Muscle of leg (tissue), 16 donors: ENCODE data around the gene ZNF446. TPM values are rescaled to one million over a fixed set of nuclear protein-coding genes. Genes with fewer than 3 reads are reported as not detected.
"Not testable (repeated sequence)": the region's sequence is repeated elsewhere in the genome, so short reads cannot be mapped to it uniquely, and the experiment has no call there.

Source experiments
- DNase-seq: peaks from one replicate; pipeline ENCODE4 v3.0.0; 2013
- H3K27ac ChIP-seq: one replicate; pipeline ENCODE4 v1.5.1; 2013; ENCODE audit warnings: mild to moderate bottlenecking, low read length, control low read depth
- H3K27me3 ChIP-seq: one replicate; pipeline ENCODE4 v1.6.1; 2013; ENCODE audit warnings: low read length; ENCODE audit not compliant: control insufficient read depth, insufficient read depth
- H3K36me3 ChIP-seq: one replicate; pipeline ENCODE4 v1.6.1; 2013; ENCODE audit warnings: low read length; ENCODE audit not compliant: control insufficient read depth, insufficient read depth
- H3K4me1 ChIP-seq: one replicate; pipeline ENCODE4 v1.6.1; 2013; ENCODE audit warnings: low read length; ENCODE audit not compliant: control insufficient read depth, insufficient read depth
- H3K4me3 ChIP-seq: one replicate; pipeline ENCODE4 v1.5.1; 2013; ENCODE audit warnings: low read length, control low read depth
- H3K9me3 ChIP-seq: replicated peaks from 2 replicates; pipeline ENCODE4 v1.6.1; 2013; ENCODE audit warnings: low read depth, low read length; ENCODE audit not compliant: control insufficient read depth
- WGBS: methylation state at CpG from one replicate; pipeline ENCODE4 v1.1.5; 2013; ENCODE audit warnings: missing lambda C conversion rate; ENCODE audit not compliant: insufficient coverage; 5-methylcytosine and 5-hydroxymethylcytosine counted together
- long read RNA-seq, 11 donors: transcript quantifications; one replicate each; lab custom pipeline, GENCODE V29; 2026
- polyA plus RNA-seq, 8 donors: library from polyadenylated mRNA; unstranded; fragments of 120-200 nt; gene quantifications; one replicate each; pipeline versions ENCODE4 v1.2.1 to v1.2.3, GENCODE V29; 2013; ENCODE audit warnings: inconsistent platforms in 1 of 8, low replicate concordance in 1 of 8; ENCODE audit not compliant: insufficient read length in 8 of 8, insufficient read depth in 1 of 8
- total RNA-seq: library from RNA; stranded (reverse); fragments of 120-200 nt; gene quantifications from one replicate; pipeline ENCODE4 v1.2.4, GENCODE V29; 2013

ZNF446 gene
- total RNA-seq, result 7.8 TPM
- 1 to 10 TPM; 6.5 to 9.8 (median 7.8) TPM for polyA plus RNA-seq
- long read RNA-seq, donor 1, result 0 reads
- long read RNA-seq, donor 2, result 0 reads
- long read RNA-seq, donor 3, result 0 reads
- long read RNA-seq, donor 4, result 0 reads
- long read RNA-seq, donor 5, result 0 reads
- long read RNA-seq, donor 6, result 0 reads
- long read RNA-seq, donor 7, result 0 reads
- long read RNA-seq, donor 8, result 0 reads
- long read RNA-seq, donor 9, result 0 reads
- long read RNA-seq, donor 10, result 0 reads
- long read RNA-seq, donor 11, result 0 reads

- DNase-seq, result peak; percentile 99
- Histone ChIP-seq H3K4me1 (peaks cover 19% of the 10 kb centered on the region), H3K4me3 (peak within 1 kb of the TSS; percentile 85), H3K27ac (peak within 1 kb of the TSS; percentile 94), H3K27me3 (no peaks in the 10 kb centered on the region), H3K9me3 (no peaks in the 10 kb centered on the region), H3K36me3 (peaks cover 49% of the 10 kb centered on the region)
- WGBS, result under 1% methylated on average over 64 of the region's 64 CpGs
Observed at GRCh38 chr19:58475714-58476497, at the start of gene ZNF446. Gene ZNF446, plus strand, starts transcription at chr19:58476352. Its CDS starts 867 bp downstream, at chr19:58477219.

GRCh38 chr19:58428617-58429016, 47.5 kb upstream of the ZNF446 start:
- no peak overlapping the region for H3K27ac ChIP-seq
- WGBS, result no CpG with 5 or more reads among the region's 1 CpG
- no peak for DNase-seq
- H3K36me3 ChIP-seq, result peaks cover 18% of the 10 kb centered on the region
- peaks cover 70% of the 10 kb centered on the region for H3K9me3 ChIP-seq
- H3K27me3 ChIP-seq, result no peaks in the 10 kb centered on the region
- no peak overlapping the region for H3K4me3 ChIP-seq
- no peaks in the 10 kb centered on the region for H3K4me1 ChIP-seq

- H3K9me3 ChIP-seq, result peaks cover 82% of the 10 kb centered on the region
- peaks cover 30% of the 10 kb centered on the region for H3K36me3 ChIP-seq
- H3K4me1 ChIP-seq, result no peaks in the 10 kb centered on the region
- no peak overlapping the region for H3K27ac ChIP-seq
- DNase-seq, result no peak
- no peak overlapping the region for H3K4me3 ChIP-seq
- H3K27me3 ChIP-seq, result no peaks in the 10 kb centered on the region
Observed at GRCh38 chr19:58429745-58430144, 46.4 kb upstream of the ZNF446 start.

- peaks cover 2% of the 10 kb centered on the region for H3K4me1 ChIP-seq
- WGBS, result 100% methylated on average over 1 of the region's 2 CpGs
- no peaks in the 10 kb centered on the region for H3K27me3 ChIP-seq
- peaks cover 57% of the 10 kb centered on the region for H3K36me3 ChIP-seq
- H3K9me3 ChIP-seq, result peaks cover 86% of the 10 kb centered on the region
- no peak overlapping the region for H3K4me3 ChIP-seq
- no peak for DNase-seq
- H3K27ac ChIP-seq, result no peak overlapping the region
Observed at GRCh38 chr19:58434217-58434616, 41.9 kb upstream of the ZNF446 start.

- H3K9me3 ChIP-seq, result peaks cover 36% of the 10 kb centered on the region
- 6% methylated on average over 59 of the region's 59 CpGs for WGBS
- H3K4me1 ChIP-seq, result peaks cover 14% of the 10 kb centered on the region
- peak; percentile 100 for DNase-seq
- peaks cover 26% of the 10 kb centered on the region for H3K36me3 ChIP-seq
- H3K27ac ChIP-seq, result peak within 1 kb of the TSS; percentile 83
- peaks cover 5% of the 10 kb centered on the region for H3K27me3 ChIP-seq
- peak within 1 kb of the TSS; percentile 73 for H3K4me3 ChIP-seq
Observed at GRCh38 chr19:58439576-58440554, 36.3 kb upstream of the ZNF446 start, which contains the start of gene ZNF132. Gene ZNF132, minus strand, starts transcription at chr19:58440153. Its CDS starts 332 bp downstream, at chr19:58439821.

- peak overlapping the region; percentile 73 for H3K4me3 ChIP-seq
- H3K36me3 ChIP-seq, result peaks cover 20% of the 10 kb centered on the region
- peaks cover 9% of the 10 kb centered on the region for H3K27me3 ChIP-seq
- H3K27ac ChIP-seq, result peak overlapping the region; percentile 83
- peaks cover 30% of the 10 kb centered on the region for H3K9me3 ChIP-seq
- H3K4me1 ChIP-seq, result peaks cover 14% of the 10 kb centered on the region
- 11% methylated on average over 25 of the region's 31 CpGs for WGBS
- peak; percentile 31 for DNase-seq
Observed at GRCh38 chr19:58440556-58440955, 35.6 kb upstream of the ZNF446 start.

- H3K9me3 ChIP-seq, result peaks cover 10% of the 10 kb centered on the region
- not testable (repeated sequence) for H3K27me3 ChIP-seq, H3K36me3 ChIP-seq, H3K27ac ChIP-seq, DNase-seq, H3K4me3 ChIP-seq
- peaks cover 14% of the 10 kb centered on the region for H3K4me1 ChIP-seq
- 87% methylated on average over 7 of the region's 7 CpGs for WGBS
Observed at GRCh38 chr19:58442986-58443385, 33.2 kb upstream of the ZNF446 start.

- not testable (repeated sequence) for DNase-seq, H3K36me3 ChIP-seq, H3K4me3 ChIP-seq, H3K27ac ChIP-seq, H3K9me3 ChIP-seq, H3K4me1 ChIP-seq
- H3K27me3 ChIP-seq, result peaks cover 12% of the 10 kb centered on the region
- 71% methylated on average over 3 of the region's 3 CpGs for WGBS
Observed at GRCh38 chr19:58448860-58449259, 27.3 kb upstream of the ZNF446 start.

- H3K27ac ChIP-seq, H3K9me3 ChIP-seq, H3K27me3 ChIP-seq, H3K4me1 ChIP-seq, DNase-seq, H3K4me3 ChIP-seq: not testable (repeated sequence)
- 51% methylated on average over 3 of the region's 5 CpGs for WGBS
- peaks cover 16% of the 10 kb centered on the region for H3K36me3 ChIP-seq
Observed at GRCh38 chr19:58449980-58450379, 26.2 kb upstream of the ZNF446 start.
